HG03139 (cell line): ENCODE measurements around the gene GJB6.
A peak's percentile ranks its signal among the peaks of the same experiment; 100 is the strongest.

Experiments used
- ATAC-seq: cut with Tn5 transposase; IDR thresholded peaks from one replicate; pipeline ENCODE4 v1.9.1; 2021; ENCODE audit not compliant: unreplicated experiment

Gene GJB6

GRCh38 chr13:20188667-20189553, 43.2 kb downstream of the GJB6 start:
- ATAC-seq: no peak

GRCh38 chr13:20186771-20187170, 45.3 kb downstream of the GJB6 start:
- no peak for ATAC-seq

GRCh38 chr13:20185366-20186056, 46.6 kb downstream of the GJB6 start:
- no peak for ATAC-seq

GRCh38 chr13:20182231-20182846, 49.8 kb downstream of the GJB6 start:
- ATAC-seq: no peak

- ATAC-seq: no peak
These were observed 50.9 kb downstream of the GJB6 start for GRCh38 chr13:20181188-20181587.

GRCh38 chr13:20178156-20178555, 54.0 kb downstream of the GJB6 start:
- ATAC-seq: no peak

- ATAC-seq: no peak
These were observed 54.9 kb downstream of the GJB6 start for GRCh38 chr13:20177049-20177831.

- no peak for ATAC-seq
These were observed 56.0 kb downstream of the GJB6 start for GRCh38 chr13:20175907-20176652.

- no peak for ATAC-seq
These were observed 56.7 kb downstream of the GJB6 start for GRCh38 chr13:20175406-20175794.

- peak; percentile 76 for ATAC-seq
These were observed 57.3 kb downstream of the GJB6 start for GRCh38 chr13:20174656-20175405.

GRCh38 chr13:20173116-20173746, 58.9 kb downstream of the GJB6 start:
- ATAC-seq: no peak
